WI38 (cell line): ENCODE data around the gene SPTBN5.

Experiments
- H3K4me3 ChIP-seq: 2 replicates; pipeline ENCODE4 v1.5.1; 2011; ENCODE audit warnings: low read depth, mild to moderate bottlenecking, control low read depth, low read length
- CTCF ChIP-seq: IDR thresholded peaks from 2 replicates; pipeline ENCODE4 v1.5.1; 2012; ENCODE audit warnings: low read depth, mild to moderate bottlenecking, control low read depth, low read length

The SPTBN5 gene

DNA sequence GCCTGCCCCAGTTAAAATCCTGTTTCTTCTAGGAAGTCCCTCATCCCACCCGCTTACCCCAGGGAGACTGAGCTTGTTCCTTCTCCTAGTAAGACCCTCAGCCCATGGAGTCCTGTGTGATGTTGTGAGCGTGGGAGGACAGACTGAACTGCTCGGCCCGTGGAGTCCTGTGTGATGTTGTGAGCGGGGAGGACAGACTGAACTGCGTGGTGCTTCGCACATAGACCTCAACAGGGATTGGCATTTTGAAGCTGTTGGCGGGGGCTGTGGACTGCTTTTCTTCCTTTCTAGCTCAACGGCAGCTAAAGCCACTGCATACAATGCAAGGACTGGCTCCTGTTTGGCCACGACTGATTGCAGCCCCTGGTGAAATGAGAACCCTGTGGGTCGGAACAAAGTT lies 1.6 kb upstream of the SPTBN5 start:
- TF ChIP-seq CTCF, result no peak
- H3K4me3 ChIP-seq, result no peak overlapping the region

DNA sequence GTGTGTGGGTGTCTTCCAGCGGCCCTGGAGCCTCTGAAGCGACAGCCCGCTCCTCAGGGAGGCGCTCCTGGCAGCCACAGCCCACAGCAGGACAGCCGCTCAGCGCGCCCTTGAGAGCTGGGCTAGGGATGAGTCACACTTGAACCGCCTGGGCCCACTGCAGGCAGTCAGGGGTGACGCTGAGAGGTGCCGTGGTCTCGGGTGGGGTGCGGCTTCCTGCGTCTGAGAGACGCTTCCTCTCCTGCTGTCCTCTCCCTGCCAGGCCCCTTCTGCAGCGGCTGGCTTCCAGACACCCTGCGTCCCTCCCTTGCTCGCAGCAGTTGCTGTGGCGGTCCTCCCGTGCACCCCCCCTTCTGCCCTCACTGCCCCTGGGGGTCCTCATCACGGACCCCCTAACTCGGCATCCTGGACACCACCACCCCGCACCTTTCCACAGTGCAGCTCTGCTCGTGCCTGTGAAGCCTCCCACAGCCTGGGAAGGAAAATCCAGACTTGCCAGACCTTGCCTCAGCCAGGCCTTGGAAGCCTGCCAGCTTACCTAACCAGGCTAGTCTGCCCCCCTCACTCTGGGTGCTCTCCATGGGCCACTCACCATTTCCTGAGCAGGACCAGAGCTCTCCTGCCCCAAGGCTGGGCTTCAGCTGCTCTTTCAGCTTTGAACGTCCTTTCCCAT lies 1.1 kb upstream of the SPTBN5 start:
- TF ChIP-seq CTCF, result 0 out of 2 replicates have a peak, but pooled peaks have one; percentile 8
- H3K4me3 ChIP-seq, result no peak overlapping the region

DNA sequence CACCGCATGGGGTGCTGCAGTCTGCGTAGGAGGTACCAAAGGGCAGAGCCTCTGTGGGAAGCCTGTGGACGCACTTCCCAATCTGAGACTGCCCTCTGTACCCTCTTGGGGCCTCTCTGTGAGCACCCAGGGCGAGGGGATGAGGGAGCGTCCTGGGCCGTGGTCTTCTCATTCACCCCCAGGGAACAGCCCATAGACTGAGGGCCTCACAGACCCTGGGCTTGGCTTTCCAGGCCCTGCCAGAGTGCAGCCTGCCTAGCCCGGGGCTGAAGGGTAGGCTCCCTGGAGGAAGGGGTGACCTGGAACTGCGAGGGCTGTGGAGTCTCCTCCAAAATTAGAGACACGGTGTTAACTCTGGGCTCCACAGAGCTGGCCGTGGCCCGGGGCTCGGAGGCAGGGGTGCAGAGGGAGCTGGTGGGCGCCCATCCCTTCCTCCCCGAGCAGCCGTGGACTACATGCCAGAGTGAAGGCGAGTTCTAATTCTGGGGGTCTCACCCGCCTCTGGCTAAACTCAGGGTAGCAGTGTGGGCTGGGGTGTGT lies 468 bp upstream of the SPTBN5 start:
- TF ChIP-seq CTCF, result no peak
- no peak overlapping the region for H3K4me3 ChIP-seq

DNA sequence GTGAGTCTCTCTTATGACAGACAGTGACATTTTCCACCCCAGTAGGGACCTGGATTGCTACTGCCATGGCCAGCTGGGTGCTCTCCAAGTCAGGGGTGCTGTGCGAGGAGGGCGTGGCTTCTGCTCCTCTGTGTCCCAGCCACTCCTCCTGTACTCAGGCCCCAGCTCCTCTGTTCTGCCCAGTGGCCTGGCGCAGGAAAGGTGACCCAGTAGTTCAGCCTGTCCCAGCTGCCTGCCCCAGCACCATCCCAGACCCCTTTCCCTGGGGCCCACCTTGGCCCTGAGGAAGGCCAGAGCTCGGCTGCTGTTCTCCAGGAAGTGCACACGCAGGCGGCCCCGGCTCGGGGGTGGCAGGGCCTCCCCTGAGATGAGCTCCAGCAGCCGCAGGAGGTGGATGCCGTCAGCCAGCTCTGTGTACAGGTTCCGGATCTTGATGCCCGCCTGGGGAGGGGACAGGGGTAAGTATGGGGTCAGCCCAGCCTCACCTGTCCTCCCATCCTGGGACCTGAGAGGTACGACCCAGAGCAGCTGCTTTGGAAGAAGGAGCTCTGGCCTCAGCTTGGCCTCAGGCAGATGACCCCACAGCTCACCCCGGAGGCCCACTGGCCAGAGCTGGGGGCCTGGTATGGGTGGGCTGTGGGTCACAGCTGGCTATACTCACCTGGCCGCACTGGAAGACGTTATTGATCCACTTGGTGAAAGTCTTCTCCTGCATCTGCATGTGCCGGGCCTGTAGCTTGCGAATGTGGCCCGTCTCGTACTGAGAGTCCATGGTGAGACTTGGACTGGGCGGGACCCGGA lies 1.0 kb downstream of the SPTBN5 start:
- TF ChIP-seq CTCF, result no peak
- H3K4me3 ChIP-seq, result no peak overlapping the region

DNA sequence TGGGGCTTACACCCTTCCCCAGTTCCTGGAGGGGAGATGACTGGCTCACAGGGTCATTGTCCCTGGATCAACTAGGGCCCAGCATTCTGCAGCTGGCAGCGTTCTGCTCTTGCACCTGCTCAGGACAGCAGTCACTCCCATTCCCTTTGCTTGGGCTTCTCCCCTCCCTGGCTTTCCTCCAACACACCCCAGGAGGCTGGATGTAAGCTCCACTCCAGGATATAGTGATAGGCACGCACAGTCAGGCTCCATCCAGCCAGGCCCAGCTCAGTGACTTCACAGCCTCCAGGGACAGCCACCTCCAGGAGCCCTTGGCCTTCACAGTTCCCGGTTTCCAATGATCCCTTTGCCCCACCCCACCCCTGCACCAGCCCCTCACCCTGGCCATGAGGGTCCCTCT lies 1.9 kb downstream of the SPTBN5 start:
- TF ChIP-seq CTCF, result no peak
- no peak overlapping the region for H3K4me3 ChIP-seq

- TF ChIP-seq CTCF, result no peak
- no peak overlapping the region for H3K4me3 ChIP-seq
Measured at GRCh38 chr15:41891226-41891625, 2.6 kb downstream of the SPTBN5 start.

DNA sequence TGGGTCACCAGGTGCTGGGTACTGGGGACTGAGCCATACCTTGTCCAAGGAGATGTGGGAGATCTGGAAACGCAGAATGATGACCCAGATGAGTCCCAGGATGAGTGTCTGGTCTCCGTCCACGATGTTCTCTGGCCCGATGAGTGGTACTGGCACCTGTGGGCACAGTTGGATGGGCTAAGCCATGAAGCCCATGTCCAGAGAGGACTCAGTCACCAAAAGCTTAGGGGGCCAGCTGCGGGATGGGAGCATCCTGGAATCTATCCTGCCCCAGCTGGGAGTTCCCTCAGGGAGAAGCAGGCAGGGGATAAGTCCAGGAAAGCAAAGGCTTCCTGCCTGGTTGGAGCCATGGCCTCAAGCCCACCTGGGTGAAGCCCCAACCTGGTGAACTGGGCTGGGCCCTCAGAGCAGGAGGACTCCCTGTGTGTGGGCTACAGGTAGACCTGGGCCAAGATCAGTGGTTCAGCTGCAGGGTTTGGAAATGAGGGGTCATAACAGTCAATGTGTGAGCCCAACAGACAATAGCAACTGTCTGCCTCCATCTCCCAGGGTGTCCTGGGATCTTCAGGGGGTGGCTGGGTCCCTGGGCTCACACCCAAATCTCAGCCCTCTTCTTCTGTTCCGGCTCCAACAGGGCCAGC lies 3.7 kb downstream of the SPTBN5 start:
- H3K4me3 ChIP-seq, result no peak overlapping the region
- TF ChIP-seq CTCF, result no peak
